Cardiac muscle cell (in vitro differentiated cells and primary cell): ENCODE data around the gene AGXT2. TPM values are rescaled to one million over a fixed set of nuclear protein-coding genes. Genes with fewer than 3 reads are reported as not detected.

ENCODE experiments used
- DNase-seq, 2 donors: peaks; one replicate each; pipeline versions ENCODE4 v3.0.0 to v3.0.0-alpha.2; 2010 to 2017; ENCODE audit warnings: low read depth in 1 of 2, low spot score in 1 of 2
- H3K27ac ChIP-seq: fragments of 200-600 bp; sonication (generic); 2 replicates; pipeline ENCODE4 v1.5.1; 2016
- H3K27me3 ChIP-seq: fragments of 200-600 bp; sonication (generic); 2 replicates; pipeline ENCODE4 v1.6.0; 2016; ENCODE audit warnings: control low read depth
- H3K36me3 ChIP-seq: fragments of 200-600 bp; sonication (generic); 2 replicates; pipeline ENCODE4 v1.5.1; 2016; ENCODE audit warnings: control low read depth
- H3K4me1 ChIP-seq: fragments of 200-600 bp; sonication (generic); 2 replicates; pipeline ENCODE4 v1.8.1; 2017; ENCODE audit warnings: low read depth, mild to moderate bottlenecking, mixed run types
- H3K4me3 ChIP-seq: fragments of 200-600 bp; sonication (generic); 2 replicates; pipeline ENCODE4 v1.5.1; 2016; ENCODE audit warnings: mild to moderate bottlenecking
- H3K9me3 ChIP-seq: fragments of 200-600 bp; sonication (generic); 2 replicates; pipeline ENCODE4 v1.5.1; 2017; ENCODE audit warnings: low read depth, mild to moderate bottlenecking, control low read depth
- polyA plus RNA-seq: library from polyadenylated mRNA; unstranded; fragments of >200 nt; fragmentation: Nextera tagmentation; extraction: Ambion mirVana; gene quantifications from 2 replicates; pipeline ENCODE4 v1.2.1, GENCODE V29; 2016
- total RNA-seq: library from RNA; depleted of rRNA; stranded (reverse); fragments of >200 nt; gene quantifications from 2 replicates; pipeline ENCODE4 v1.2.3, GENCODE V29; 2016
- TF ChIP-seq, protein P1 (sequence below): IDR thresholded peaks from 2 replicates; pipeline ENCODE4 v1.5.1; 2012; ENCODE audit warnings: low read depth, mild to moderate bottlenecking, low read length

Gene AGXT2
- total and polyA plus RNA-seq, 2 experiments from 2014 or later = not detected

DNA sequence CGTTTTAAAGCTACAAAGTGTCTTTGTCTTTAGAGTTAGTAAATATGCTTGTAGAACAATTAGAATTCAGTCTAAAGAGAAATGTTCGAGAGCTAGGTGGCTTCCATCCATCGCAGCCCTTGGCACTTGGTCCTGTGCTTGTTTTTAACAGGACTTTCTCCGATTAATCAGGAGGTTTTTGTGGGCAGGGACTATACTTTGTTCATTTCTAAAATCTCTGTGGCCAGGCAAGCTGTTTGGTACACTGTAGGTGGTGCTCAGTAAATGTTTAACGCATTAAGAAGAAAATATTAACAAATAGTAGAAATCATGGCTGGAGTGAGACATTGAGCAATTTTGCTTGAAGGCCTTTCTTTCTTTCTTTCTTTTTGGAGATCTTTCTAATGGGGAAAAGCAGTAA lies 20.8 kb downstream of the AGXT2 start:
- Histone ChIP-seq H3K27me3 (no peaks in the 10 kb centered on the region), H3K27ac (no peak overlapping the region), H3K9me3 (no peaks in the 10 kb centered on the region), H3K36me3 (no peaks in the 10 kb centered on the region), H3K4me1 (no peaks in the 10 kb centered on the region), H3K4me3 (no peak overlapping the region)
- DNase-seq = no peak
- TF ChIP-seq, protein P1, sequence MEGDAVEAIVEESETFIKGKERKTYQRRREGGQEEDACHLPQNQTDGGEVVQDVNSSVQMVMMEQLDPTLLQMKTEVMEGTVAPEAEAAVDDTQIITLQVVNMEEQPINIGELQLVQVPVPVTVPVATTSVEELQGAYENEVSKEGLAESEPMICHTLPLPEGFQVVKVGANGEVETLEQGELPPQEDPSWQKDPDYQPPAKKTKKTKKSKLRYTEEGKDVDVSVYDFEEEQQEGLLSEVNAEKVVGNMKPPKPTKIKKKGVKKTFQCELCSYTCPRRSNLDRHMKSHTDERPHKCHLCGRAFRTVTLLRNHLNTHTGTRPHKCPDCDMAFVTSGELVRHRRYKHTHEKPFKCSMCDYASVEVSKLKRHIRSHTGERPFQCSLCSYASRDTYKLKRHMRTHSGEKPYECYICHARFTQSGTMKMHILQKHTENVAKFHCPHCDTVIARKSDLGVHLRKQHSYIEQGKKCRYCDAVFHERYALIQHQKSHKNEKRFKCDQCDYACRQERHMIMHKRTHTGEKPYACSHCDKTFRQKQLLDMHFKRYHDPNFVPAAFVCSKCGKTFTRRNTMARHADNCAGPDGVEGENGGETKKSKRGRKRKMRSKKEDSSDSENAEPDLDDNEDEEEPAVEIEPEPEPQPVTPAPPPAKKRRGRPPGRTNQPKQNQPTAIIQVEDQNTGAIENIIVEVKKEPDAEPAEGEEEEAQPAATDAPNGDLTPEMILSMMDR = no peak

- no peak for DNase-seq
- H3K27me3 ChIP-seq = no peaks in the 10 kb centered on the region
- TF ChIP-seq, protein P1 = no peak
- H3K36me3 ChIP-seq = no peaks in the 10 kb centered on the region
- H3K9me3 ChIP-seq = no peaks in the 10 kb centered on the region
- H3K4me3 ChIP-seq = no peak overlapping the region
- no peaks in the 10 kb centered on the region for H3K4me1 ChIP-seq
- no peak overlapping the region for H3K27ac ChIP-seq
These were observed 21.4 kb downstream of the AGXT2 start for GRCh38 chr5:35026280-35026840.

- no peak overlapping the region for H3K4me3 ChIP-seq
- H3K9me3 ChIP-seq = no peaks in the 10 kb centered on the region
- H3K36me3 ChIP-seq = no peaks in the 10 kb centered on the region
- TF ChIP-seq, protein P1 = no peak
- no peak for DNase-seq
- H3K27ac ChIP-seq = no peak overlapping the region
- H3K4me1 ChIP-seq = no peaks in the 10 kb centered on the region
- no peaks in the 10 kb centered on the region for H3K27me3 ChIP-seq
These were observed 22.7 kb downstream of the AGXT2 start for GRCh38 chr5:35024911-35025510.

- TF ChIP-seq, protein P1 = no peak
- no peak overlapping the region for H3K4me3 ChIP-seq
- no peak overlapping the region for H3K27ac ChIP-seq
- no peaks in the 10 kb centered on the region for H3K27me3 ChIP-seq
- no peak for DNase-seq
- H3K4me1 ChIP-seq = no peaks in the 10 kb centered on the region
- H3K9me3 ChIP-seq = no peaks in the 10 kb centered on the region
- no peaks in the 10 kb centered on the region for H3K36me3 ChIP-seq
These were observed 24.2 kb downstream of the AGXT2 start for GRCh38 chr5:35023391-35024178.

DNA sequence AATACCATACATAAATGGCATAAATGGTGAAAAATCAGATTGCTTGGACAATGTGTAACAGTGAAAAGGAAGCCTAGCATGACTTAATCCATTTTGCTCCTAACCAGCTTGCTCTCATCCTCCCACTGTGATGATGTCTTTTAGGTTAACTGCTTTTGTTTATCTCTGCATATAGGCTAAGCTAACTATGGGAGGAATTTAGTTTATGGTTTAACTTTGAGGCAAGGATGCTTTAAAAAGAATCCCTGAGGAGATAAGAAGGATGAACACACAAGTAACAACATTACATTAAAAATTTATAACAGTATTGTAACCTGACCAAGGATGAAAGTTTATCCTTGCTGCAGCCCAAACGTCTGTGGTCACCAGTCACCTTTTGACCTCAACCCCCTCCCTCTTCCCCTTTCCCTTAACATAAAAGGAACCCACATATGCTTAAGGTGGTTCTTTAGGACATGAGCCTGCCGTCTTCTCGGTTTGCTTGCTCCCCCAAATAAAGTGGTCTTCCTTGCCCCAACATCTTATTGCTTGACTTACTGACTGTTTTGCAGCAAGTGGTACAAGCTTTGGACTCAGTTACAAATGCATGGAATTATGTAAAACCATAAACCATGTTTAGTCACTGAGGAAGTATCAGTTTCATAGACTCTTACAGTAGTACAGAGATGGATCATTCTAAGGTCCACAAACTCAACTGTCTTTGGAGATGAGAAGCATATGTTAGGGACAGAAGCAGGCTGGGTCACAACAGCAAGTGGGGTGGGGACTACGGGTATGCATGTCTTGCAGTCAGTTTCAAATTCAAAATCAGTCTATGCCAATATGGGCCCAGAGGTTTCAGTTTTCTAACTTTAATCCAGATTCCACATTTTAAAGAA lies 31.3 kb downstream of the AGXT2 start:
- H3K27me3 ChIP-seq = no peaks in the 10 kb centered on the region
- TF ChIP-seq, protein P1 = no peak
- no peaks in the 10 kb centered on the region for H3K36me3 ChIP-seq
- no peak for DNase-seq
- no peak overlapping the region for H3K4me3 ChIP-seq
- H3K9me3 ChIP-seq = no peaks in the 10 kb centered on the region
- no peak overlapping the region for H3K27ac ChIP-seq
- H3K4me1 ChIP-seq = peaks cover 6% of the 10 kb centered on the region
